Thyroid gland (tissue), 4 donors: ENCODE measurements around the gene RPL28. TPM values are rescaled to one million over a fixed set of nuclear protein-coding genes. Genes with fewer than 3 reads are reported as not detected.

Source experiments
- DNase-seq, 2 donors: peaks; one replicate each; pipeline ENCODE4 v3.0.0-alpha.2; 2019
- H3K27ac ChIP-seq, 3 donors: fragments of 200-600 bp; sonication (generic); 1 replicate in 2 of 3; 2 replicates in 1 of 3; pipeline ENCODE4 v1.5.1; 2016 to 2019; ENCODE audit warnings: mild to moderate bottlenecking in 1 of 3, moderate library complexity in 1 of 3
- H3K27me3 ChIP-seq: fragments of 200-600 bp; sonication (generic); one replicate; pipeline ENCODE4 v1.5.1; 2019
- H3K36me3 ChIP-seq, 2 donors: fragments of 200-600 bp; sonication (generic); one replicate each; pipeline ENCODE4 v1.5.1; 2016 to 2019
- H3K4me1 ChIP-seq, 2 donors: fragments of 200-600 bp; sonication (generic); one replicate each; pipeline ENCODE4 v1.5.1; 2017 to 2019
- H3K4me3 ChIP-seq, 3 donors: fragments of 200-600 bp; sonication (generic); replicated peaks in 1 of 3; 1 replicate in 2 of 3; 2 replicates in 1 of 3; pipeline ENCODE4 v1.5.1; 2016; ENCODE audit warnings: mild to moderate bottlenecking in 1 of 3
- H3K9me3 ChIP-seq: fragments of 200-600 bp; sonication (generic); one replicate; pipeline ENCODE4 v1.5.1; 2017
- CTCF ChIP-seq, 6 experiments: fragments of 200-600 bp in 3 of 6; fragments of 450-650 bp in 3 of 6; sonication (generic) in 3 of 6; IDR thresholded peaks; one replicate each; pipeline ENCODE4 v1.5.1; 2016 to 2019; ENCODE audit warnings: antibody characterized with exemption in 6 of 6, mild to moderate bottlenecking in 2 of 6, inconsistent platforms in 1 of 6, moderate library complexity in 1 of 6
- POLR2A ChIP-seq, 2 donors: fragments of 450-650 bp; IDR thresholded peaks; one replicate each; pipeline ENCODE4 v1.6.1; 2017; ENCODE audit warnings: antibody characterized with exemption in 2 of 2, mild to moderate bottlenecking in 2 of 2, moderate library complexity in 1 of 2
- WGBS, 2 donors: methylation state at CpG; one replicate each; pipeline ENCODE4 v1.1.5; 2017; 5-methylcytosine and 5-hydroxymethylcytosine counted together
- intact Hi-C: fragments of 100-400 bp; cut with DNase I; formaldehyde crosslinking; loops from one replicate; pipeline ENCODE4 v1.15.1; 2023
- total RNA-seq, 4 donors: library from RNA; depleted of rRNA; stranded (reverse); fragments of >200 nt; gene quantifications; one replicate each; pipeline ENCODE4 v1.2.3, GENCODE V29; 2016

Gene RPL28
- total RNA-seq, 4 donors from 2014 or later = 156 to 404 (median 205) TPM

GRCh38 chr19:55390461-55390880 is 4.7 kb downstream of the RPL28 start:
- no peak for TF ChIP-seq CTCF (IDR thresholded peaks at IDR 0.05)
- TF ChIP-seq POLR2A (IDR thresholded peaks at IDR 0.05) = no peak
- Histone ChIP-seq H3K4me3 (no peak overlapping the region), H3K9me3 (no peaks in the 10 kb centered on the region), H3K4me1 (peaks cover 18 to 32% of the 10 kb centered on the region in 2 donors), H3K27me3 (no peaks in the 10 kb centered on the region), H3K36me3 (peaks cover 18 to 23% of the 10 kb centered on the region in 2 donors), H3K27ac (no peak overlapping the region)
- DNase-seq = no peak
- intact Hi-C loops = no loop called here
- 87 to 90% methylated on average over 3 to 7 of the region's 7 CpGs for whole genome bisulfite sequencing, 2 donors

GRCh38 chr19:55391191-55391670 is 5.5 kb downstream of the RPL28 start:
- TF ChIP-seq POLR2A (IDR thresholded peaks at IDR 0.05) = no peak
- no peak for TF ChIP-seq CTCF (IDR thresholded peaks at IDR 0.05)
- H3K4me3 ChIP-seq = no peak overlapping the region
- no peak overlapping the region for H3K27ac ChIP-seq
- H3K9me3 ChIP-seq = no peaks in the 10 kb centered on the region
- WGBS, 2 donors = 81 to 92% methylated on average over 7 to 11 of the region's 12 CpGs
- peaks cover 18 to 23% of the 10 kb centered on the region in 2 donors for H3K36me3 ChIP-seq
- no peak for DNase-seq
- peaks cover 18 to 32% of the 10 kb centered on the region in 2 donors for H3K4me1 ChIP-seq
- intact Hi-C loops = no loop called here
- H3K27me3 ChIP-seq = no peaks in the 10 kb centered on the region

DNA sequence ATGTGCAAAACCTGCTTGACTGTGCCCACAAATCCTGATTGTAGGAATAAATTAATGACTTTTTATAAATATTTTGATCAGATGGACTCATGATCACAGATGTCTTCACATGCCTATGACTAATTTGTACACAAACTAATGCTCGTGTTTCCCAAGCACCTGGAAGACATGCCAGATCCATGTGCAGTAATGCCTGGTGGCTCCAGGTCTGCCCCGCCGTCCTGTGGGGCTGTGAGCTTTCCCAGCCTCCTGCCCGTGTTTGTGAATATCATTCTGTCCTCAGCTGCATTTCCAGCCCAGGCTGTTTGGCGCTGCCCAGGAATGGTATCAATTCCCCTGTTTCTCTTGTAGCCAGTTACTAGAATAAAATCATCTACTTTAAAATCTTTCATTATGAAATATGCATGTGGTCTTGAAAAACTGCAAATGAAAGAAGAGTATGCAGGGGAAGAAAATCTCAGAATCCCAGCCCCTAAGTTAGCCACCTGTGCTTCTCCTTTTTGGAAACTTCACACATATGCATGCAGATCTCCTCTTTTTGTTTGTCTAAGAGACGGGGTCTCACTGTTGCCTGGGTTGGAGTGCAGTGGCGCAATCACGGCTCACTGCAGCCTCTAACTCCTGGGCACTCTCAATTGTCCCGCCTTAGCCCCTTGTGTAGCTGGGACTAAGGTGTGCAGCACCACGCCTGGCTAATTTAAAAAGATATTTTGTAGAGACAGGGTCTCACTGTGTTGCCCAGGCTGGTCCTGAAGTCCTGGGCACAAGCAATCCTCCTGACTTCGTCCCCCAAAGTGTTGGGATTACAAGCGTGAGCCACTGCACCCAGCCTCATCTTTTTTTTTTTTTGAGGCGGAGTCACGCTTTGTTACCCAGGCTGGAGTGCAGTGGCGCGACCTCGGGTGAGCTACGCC is 6.2 kb downstream of the RPL28 start:
- intact Hi-C loops = no loop called here
- H3K4me1 ChIP-seq = peaks cover 12 to 28% of the 10 kb centered on the region in 2 donors
- H3K27me3 ChIP-seq = no peaks in the 10 kb centered on the region
- no peak overlapping the region for H3K4me3 ChIP-seq
- no peak overlapping the region for H3K27ac ChIP-seq
- 79 to 81% methylated on average over 18 of the region's 18 CpGs for WGBS, 2 donors
- TF ChIP-seq CTCF (IDR thresholded peaks at IDR 0.05) = no peak
- TF ChIP-seq POLR2A (IDR thresholded peaks at IDR 0.05) = no peak
- DNase-seq = no peak
- no peaks in the 10 kb centered on the region for H3K9me3 ChIP-seq
- H3K36me3 ChIP-seq = peaks cover 18 to 23% of the 10 kb centered on the region in 2 donors

DNA sequence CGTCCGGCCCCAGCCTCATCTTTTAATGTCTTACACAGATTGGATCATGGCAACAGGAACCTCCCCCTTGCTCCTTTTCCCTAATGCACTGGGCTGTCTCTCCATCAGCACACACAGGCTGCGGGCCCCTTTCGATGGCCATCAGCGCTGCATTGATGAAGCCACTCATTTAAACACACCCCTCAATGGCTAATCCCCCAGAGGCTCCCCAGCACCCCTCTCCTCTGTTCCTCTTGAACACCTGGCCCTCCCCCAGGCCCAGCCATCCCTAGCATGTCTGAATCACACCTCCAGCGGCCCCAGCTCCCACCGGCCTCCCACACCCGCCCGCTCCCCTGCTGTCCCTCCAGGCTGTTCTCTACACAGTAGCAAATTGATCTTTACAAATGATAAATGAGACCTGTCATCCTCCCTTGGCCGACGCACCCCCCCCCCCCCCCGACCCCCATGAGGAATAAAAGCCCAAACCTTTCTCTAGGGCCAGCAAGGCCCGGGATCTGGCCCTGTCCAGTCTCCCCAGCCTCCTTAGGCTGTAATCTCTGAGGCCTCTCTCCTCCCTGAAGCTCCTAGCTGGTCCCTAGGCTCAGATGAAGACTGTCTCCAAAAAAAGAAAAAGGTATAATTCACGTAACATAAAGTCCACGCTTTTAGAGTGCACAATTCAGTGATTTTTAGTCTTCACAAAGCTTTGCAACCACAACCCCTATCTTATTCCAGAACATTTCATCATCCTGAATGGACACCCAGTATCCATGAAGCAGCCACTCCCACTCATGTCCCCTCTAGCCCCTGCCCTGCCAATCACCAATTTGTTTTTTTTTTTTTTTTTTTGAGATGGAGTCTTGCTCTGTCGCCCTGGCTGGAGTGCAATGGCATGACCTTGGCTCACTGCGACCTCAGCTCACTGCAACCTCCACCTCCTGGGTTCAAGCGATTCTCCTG is 7.4 kb downstream of the RPL28 start:
- Histone ChIP-seq H3K36me3 (peaks cover 9 to 14% of the 10 kb centered on the region in 2 donors), H3K4me1 (peaks cover under 1 to 17% of the 10 kb centered on the region in 2 donors), H3K4me3 (no peak overlapping the region), H3K27me3 (no peaks in the 10 kb centered on the region), H3K9me3 (no peaks in the 10 kb centered on the region), H3K27ac (no peak overlapping the region)
- whole genome bisulfite sequencing, 2 donors = 68 to 71% methylated on average over 18 of the region's 18 CpGs
- DNase-seq = no peak
- no peak for TF ChIP-seq POLR2A (IDR thresholded peaks at IDR 0.05)
- no peak for TF ChIP-seq CTCF (IDR thresholded peaks at IDR 0.05)
- intact Hi-C loops = no loop called here
